HEK293 (cell line): ENCODE data around the gene MOB1B.

Source experiments
- BCL11A ChIP-seq: fragments of 450-650 bp; formaldehyde crosslinking; IDR thresholded peaks from 2 replicates; pipeline ENCODE4 v1.5.1; 2016; ENCODE audit warnings: low read depth, missing biosample characterization, missing genetic modification characterization
- GLI4 ChIP-seq: fragments of 450-650 bp; formaldehyde crosslinking; IDR thresholded peaks from 2 replicates; pipeline ENCODE4 v1.5.1; 2016; ENCODE audit warnings: missing biosample characterization, missing genetic modification characterization
- MYNN ChIP-seq: fragments of 450-650 bp; formaldehyde crosslinking; IDR thresholded peaks from 2 replicates; pipeline ENCODE4 v1.5.1; 2016; ENCODE audit warnings: missing biosample characterization, missing genetic modification characterization, borderline replicate concordance
- PATZ1 ChIP-seq: fragments of 450-650 bp; formaldehyde crosslinking; IDR thresholded peaks from 2 replicates; pipeline ENCODE4 v1.5.1; 2016; ENCODE audit warnings: missing biosample characterization, missing genetic modification characterization
- ZBTB11 ChIP-seq: fragments of 450-650 bp; formaldehyde crosslinking; conservative IDR thresholded peaks from 2 replicates; pipeline ENCODE4 v1.5.1; 2016; ENCODE audit warnings: low read depth, missing biosample characterization, missing genetic modification characterization
- ZBTB20 ChIP-seq: fragments of 450-650 bp; formaldehyde crosslinking; IDR thresholded peaks from 2 replicates; pipeline ENCODE4 v1.5.1; 2016; ENCODE audit warnings: missing biosample characterization, missing genetic modification characterization
- ZFP41 ChIP-seq: fragments of 450-650 bp; formaldehyde crosslinking; IDR thresholded peaks from 2 replicates; pipeline ENCODE4 v1.5.1; 2016; ENCODE audit warnings: missing biosample characterization, missing genetic modification characterization, borderline replicate concordance
- ZNF2 ChIP-seq: fragments of 450-650 bp; formaldehyde crosslinking; IDR thresholded peaks from 2 replicates; pipeline ENCODE4 v1.5.1; 2016; ENCODE audit warnings: missing biosample characterization, missing genetic modification characterization
- ZNF280C ChIP-seq: fragments of 450-650 bp; formaldehyde crosslinking; IDR thresholded peaks from 2 replicates; pipeline ENCODE4 v1.5.1; 2016; ENCODE audit warnings: missing biosample characterization, missing genetic modification characterization
- ZNF324 ChIP-seq: fragments of 450-650 bp; formaldehyde crosslinking; IDR thresholded peaks from 2 replicates; pipeline ENCODE4 v1.5.1; 2016; ENCODE audit warnings: missing biosample characterization, missing genetic modification characterization
- ZNF580 ChIP-seq: fragments of 450-650 bp; formaldehyde crosslinking; IDR thresholded peaks from 2 replicates; pipeline ENCODE4 v1.5.1; 2016; ENCODE audit warnings: missing biosample characterization, missing genetic modification characterization
- ZNF629 ChIP-seq: fragments of 450-650 bp; formaldehyde crosslinking; IDR thresholded peaks from 2 replicates; pipeline ENCODE4 v1.5.1; 2017; ENCODE audit warnings: missing biosample characterization, missing genetic modification characterization
- ZNF792 ChIP-seq: fragments of 450-650 bp; formaldehyde crosslinking; IDR thresholded peaks from 2 replicates; pipeline ENCODE4 v1.5.1; 2016; ENCODE audit warnings: missing biosample characterization, missing genetic modification characterization
- ZNF830 ChIP-seq: fragments of 450-650 bp; IDR thresholded peaks from 2 replicates; pipeline ENCODE4 v1.5.0; 2018; ENCODE audit warnings: missing biosample characterization, missing genetic modification characterization, low read depth, mild to moderate bottlenecking, moderate library complexity
- ZXDB ChIP-seq: fragments of 450-650 bp; formaldehyde crosslinking; IDR thresholded peaks from 2 replicates; pipeline ENCODE4 v1.5.1; 2016; ENCODE audit warnings: missing biosample characterization, missing genetic modification characterization
- TF ChIP-seq, protein P1 (sequence below): fragments of 450-650 bp; formaldehyde crosslinking; IDR thresholded peaks from 2 replicates; pipeline ENCODE4 v1.5.1; 2016; ENCODE audit warnings: missing biosample characterization, missing genetic modification characterization
- TF ChIP-seq, protein P2 (sequence below): fragments of 450-650 bp; formaldehyde crosslinking; IDR thresholded peaks from 2 replicates; pipeline ENCODE4 v1.5.1; 2016; ENCODE audit warnings: missing biosample characterization, missing genetic modification characterization
- TF ChIP-seq, protein P3 (sequence below): fragments of 450-650 bp; formaldehyde crosslinking; IDR thresholded peaks from 2 replicates; pipeline ENCODE4 v1.5.1; 2016; ENCODE audit warnings: missing biosample characterization, missing genetic modification characterization
- TF ChIP-seq, protein P4 (sequence below): fragments of 450-650 bp; formaldehyde crosslinking; IDR thresholded peaks from 2 replicates; pipeline ENCODE4 v1.5.1; 2016; ENCODE audit warnings: missing biosample characterization, missing genetic modification characterization
- TF ChIP-seq, protein P5 (sequence below): fragments of 450-650 bp; formaldehyde crosslinking; IDR thresholded peaks from 2 replicates; pipeline ENCODE4 v1.5.1; 2016; ENCODE audit warnings: missing biosample characterization, missing genetic modification characterization

The MOB1B gene

DNA sequence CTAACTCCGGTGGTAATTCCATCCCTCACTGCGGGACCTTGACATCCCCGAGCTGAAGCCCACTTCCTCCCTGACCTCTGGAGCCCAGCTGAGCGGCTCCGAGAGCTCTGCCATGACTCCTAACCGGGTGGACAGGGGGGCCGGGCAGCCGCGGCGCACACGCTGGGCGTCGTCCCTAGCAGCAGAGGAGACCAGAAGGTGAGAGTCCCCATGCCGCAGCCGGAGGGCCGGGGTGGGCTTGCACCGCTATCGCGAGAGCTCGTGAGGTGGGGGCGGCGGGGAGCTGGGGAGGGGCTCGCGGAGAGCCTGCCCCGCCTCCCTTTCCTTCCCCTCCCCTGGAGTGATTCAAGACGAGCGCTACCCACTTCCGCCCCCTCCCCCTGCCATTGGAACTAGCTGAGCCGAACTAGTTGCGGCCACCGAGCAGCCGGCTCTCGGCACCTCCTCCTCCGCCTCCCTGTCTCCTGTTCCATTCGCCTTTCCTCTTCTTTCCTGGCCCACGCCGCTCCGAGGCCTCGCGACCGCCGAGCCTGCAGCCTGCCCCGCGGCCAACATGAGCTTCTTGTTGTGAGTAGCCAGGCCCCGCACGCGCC is at the start of gene MOB1B (continued):
- TF ChIP-seq ZNF792 (tag by site-specific recombination) (no peak), GLI4 (no peak), MYNN (tag by site-specific recombination) (no peak), ZBTB11 (peak; percentile 44; the same call in 1 of the 2 replicates), ZXDB (tag by site-specific recombination) (peak; percentile 52), ZFP41 (no peak), BCL11A (tag by site-specific recombination) (no peak), ZNF629 (0 out of 2 replicates have a peak, but pooled peaks have one; percentile 19), ZNF324 (tag by site-specific recombination) (no peak), ZNF580 (tag by site-specific recombination) (no peak), ZBTB20 (tag by site-specific recombination) (no peak), ZNF830 (tag by site-specific recombination) (no peak), ZNF280C (tag by site-specific recombination) (no peak), PATZ1 (tag by site-specific recombination) (peak; percentile 96), ZNF2 (tag by site-specific recombination) (0 out of 2 replicates have a peak, but pooled peaks have one; percentile 50)
- TF ChIP-seq, protein P1, sequence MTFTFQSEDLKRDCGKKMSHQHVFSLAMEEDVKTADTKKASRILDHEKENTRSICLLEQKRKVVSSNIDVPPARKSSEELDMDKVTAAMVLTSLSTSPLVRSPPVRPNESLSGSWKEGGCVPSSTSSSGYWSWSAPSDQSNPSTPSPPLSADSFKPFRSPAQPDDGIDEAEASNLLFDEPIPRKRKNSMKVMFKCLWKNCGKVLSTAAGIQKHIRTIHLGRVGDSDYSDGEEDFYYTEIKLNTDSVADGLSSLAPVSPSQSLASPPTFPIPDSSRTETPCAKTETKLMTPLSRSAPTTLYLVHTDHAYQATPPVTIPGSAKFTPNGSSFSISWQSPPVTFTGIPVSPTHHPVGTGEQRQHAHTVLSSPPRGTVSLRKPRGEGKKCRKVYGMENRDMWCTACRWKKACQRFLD (tag by site-specific recombination) = no peak
- TF ChIP-seq, protein P2, sequence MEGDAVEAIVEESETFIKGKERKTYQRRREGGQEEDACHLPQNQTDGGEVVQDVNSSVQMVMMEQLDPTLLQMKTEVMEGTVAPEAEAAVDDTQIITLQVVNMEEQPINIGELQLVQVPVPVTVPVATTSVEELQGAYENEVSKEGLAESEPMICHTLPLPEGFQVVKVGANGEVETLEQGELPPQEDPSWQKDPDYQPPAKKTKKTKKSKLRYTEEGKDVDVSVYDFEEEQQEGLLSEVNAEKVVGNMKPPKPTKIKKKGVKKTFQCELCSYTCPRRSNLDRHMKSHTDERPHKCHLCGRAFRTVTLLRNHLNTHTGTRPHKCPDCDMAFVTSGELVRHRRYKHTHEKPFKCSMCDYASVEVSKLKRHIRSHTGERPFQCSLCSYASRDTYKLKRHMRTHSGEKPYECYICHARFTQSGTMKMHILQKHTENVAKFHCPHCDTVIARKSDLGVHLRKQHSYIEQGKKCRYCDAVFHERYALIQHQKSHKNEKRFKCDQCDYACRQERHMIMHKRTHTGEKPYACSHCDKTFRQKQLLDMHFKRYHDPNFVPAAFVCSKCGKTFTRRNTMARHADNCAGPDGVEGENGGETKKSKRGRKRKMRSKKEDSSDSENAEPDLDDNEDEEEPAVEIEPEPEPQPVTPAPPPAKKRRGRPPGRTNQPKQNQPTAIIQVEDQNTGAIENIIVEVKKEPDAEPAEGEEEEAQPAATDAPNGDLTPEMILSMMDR (tag by site-specific recombination) = no peak
- TF ChIP-seq, protein P3, sequence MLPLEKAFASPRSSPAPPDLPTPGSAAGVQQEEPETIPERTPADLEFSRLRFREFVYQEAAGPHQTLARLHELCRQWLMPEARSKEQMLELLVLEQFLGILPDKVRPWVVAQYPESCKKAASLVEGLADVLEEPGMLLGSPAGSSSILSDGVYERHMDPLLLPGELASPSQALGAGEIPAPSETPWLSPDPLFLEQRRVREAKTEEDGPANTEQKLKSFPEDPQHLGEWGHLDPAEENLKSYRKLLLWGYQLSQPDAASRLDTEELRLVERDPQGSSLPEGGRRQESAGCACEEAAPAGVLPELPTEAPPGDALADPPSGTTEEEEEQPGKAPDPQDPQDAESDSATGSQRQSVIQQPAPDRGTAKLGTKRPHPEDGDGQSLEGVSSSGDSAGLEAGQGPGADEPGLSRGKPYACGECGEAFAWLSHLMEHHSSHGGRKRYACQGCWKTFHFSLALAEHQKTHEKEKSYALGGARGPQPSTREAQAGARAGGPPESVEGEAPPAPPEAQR (tag by site-specific recombination) = no peak
- TF ChIP-seq, protein P4, sequence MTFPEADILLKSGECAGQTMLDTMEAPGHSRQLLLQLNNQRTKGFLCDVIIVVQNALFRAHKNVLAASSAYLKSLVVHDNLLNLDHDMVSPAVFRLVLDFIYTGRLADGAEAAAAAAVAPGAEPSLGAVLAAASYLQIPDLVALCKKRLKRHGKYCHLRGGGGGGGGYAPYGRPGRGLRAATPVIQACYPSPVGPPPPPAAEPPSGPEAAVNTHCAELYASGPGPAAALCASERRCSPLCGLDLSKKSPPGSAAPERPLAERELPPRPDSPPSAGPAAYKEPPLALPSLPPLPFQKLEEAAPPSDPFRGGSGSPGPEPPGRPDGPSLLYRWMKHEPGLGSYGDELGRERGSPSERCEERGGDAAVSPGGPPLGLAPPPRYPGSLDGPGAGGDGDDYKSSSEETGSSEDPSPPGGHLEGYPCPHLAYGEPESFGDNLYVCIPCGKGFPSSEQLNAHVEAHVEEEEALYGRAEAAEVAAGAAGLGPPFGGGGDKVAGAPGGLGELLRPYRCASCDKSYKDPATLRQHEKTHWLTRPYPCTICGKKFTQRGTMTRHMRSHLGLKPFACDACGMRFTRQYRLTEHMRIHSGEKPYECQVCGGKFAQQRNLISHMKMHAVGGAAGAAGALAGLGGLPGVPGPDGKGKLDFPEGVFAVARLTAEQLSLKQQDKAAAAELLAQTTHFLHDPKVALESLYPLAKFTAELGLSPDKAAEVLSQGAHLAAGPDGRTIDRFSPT (tag by site-specific recombination) = no peak
- TF ChIP-seq, protein P5, sequence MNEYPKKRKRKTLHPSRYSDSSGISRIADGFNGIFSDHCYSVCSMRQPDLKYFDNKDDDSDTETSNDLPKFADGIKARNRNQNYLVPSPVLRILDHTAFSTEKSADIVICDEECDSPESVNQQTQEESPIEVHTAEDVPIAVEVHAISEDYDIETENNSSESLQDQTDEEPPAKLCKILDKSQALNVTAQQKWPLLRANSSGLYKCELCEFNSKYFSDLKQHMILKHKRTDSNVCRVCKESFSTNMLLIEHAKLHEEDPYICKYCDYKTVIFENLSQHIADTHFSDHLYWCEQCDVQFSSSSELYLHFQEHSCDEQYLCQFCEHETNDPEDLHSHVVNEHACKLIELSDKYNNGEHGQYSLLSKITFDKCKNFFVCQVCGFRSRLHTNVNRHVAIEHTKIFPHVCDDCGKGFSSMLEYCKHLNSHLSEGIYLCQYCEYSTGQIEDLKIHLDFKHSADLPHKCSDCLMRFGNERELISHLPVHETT (tag by site-specific recombination) = no peak
